Fibroblast of lung (primary cell): ENCODE results near the gene ADCY2. TPM values are rescaled to one million over a fixed set of nuclear protein-coding genes. Genes with fewer than 3 reads are reported as not detected.

ENCODE experiments used
- DNase-seq, 2 donors: peaks; one replicate each; pipeline versions ENCODE4 v3.0.0 to v3.0.0-alpha.2; 2010; ENCODE audit warnings: low read depth in 2 of 2
- H2AFZ ChIP-seq: 2 replicates; pipeline ENCODE4 v1.5.1; 2012; ENCODE audit warnings: low read length, control low read depth, inconsistent platforms
- H3K27ac ChIP-seq: 2 replicates; pipeline ENCODE4 v1.5.1; 2011; ENCODE audit warnings: low read length, control low read depth; ENCODE audit not compliant: insufficient read depth
- H3K27me3 ChIP-seq: 2 replicates; pipeline ENCODE4 v1.5.1; 2011; ENCODE audit warnings: mild to moderate bottlenecking, low read length; ENCODE audit not compliant: control insufficient read depth, insufficient read depth
- H3K36me3 ChIP-seq: 2 replicates; pipeline ENCODE4 v1.5.1; 2011; ENCODE audit warnings: low read length; ENCODE audit not compliant: control insufficient read depth, insufficient read depth
- H3K4me1 ChIP-seq: 2 replicates; pipeline ENCODE4 v1.5.1; 2011; ENCODE audit warnings: low read length; ENCODE audit not compliant: control insufficient read depth, insufficient read depth; ENCODE audit errors: extremely low read depth
- H3K4me2 ChIP-seq: 2 replicates; pipeline ENCODE4 v1.5.1; 2011; ENCODE audit warnings: low read length, control low read depth; ENCODE audit not compliant: insufficient read depth; ENCODE audit errors: extremely low read depth
- H3K4me3 ChIP-seq, 4 experiments: fragments of 200-600 bp in 1 of 4; sonication (generic) in 1 of 4; replicated peaks in 1 of 4; 2 replicates each; pipeline ENCODE4 v1.5.1; 2011 to 2016; ENCODE audit warnings: low read length in 4 of 4, low read depth in 3 of 4, mild to moderate bottlenecking in 3 of 4, control low read depth in 2 of 4, inconsistent platforms in 1 of 4, mixed read lengths in 1 of 4; ENCODE audit not compliant: insufficient read depth in 1 of 4; ENCODE audit errors: control extremely low read depth in 1 of 4
- H3K79me2 ChIP-seq: 2 replicates; pipeline ENCODE4 v1.5.1; 2012; ENCODE audit warnings: mild to moderate bottlenecking, low read length, inconsistent platforms; ENCODE audit not compliant: control insufficient read depth, insufficient read depth
- H3K9ac ChIP-seq: 2 replicates; pipeline ENCODE4 v1.5.1; 2011; ENCODE audit warnings: mild to moderate bottlenecking, low read length, control low read depth; ENCODE audit not compliant: insufficient read depth
- H3K9me3 ChIP-seq: 2 replicates; pipeline ENCODE4 v1.5.1; 2012; ENCODE audit warnings: low read depth, low read length; ENCODE audit not compliant: control insufficient read depth, insufficient read depth
- H4K20me1 ChIP-seq: 2 replicates; pipeline ENCODE4 v1.5.1; 2011; ENCODE audit warnings: low read length; ENCODE audit not compliant: control insufficient read depth, insufficient read depth; ENCODE audit errors: extremely low read depth
- EZH2 ChIP-seq: IDR thresholded peaks from 2 replicates; pipeline ENCODE4 v1.5.1; 2012; ENCODE audit warnings: low read length, control low read depth, mild to moderate bottlenecking; ENCODE audit errors: missing control alignments
- polyA plus RNA-seq, 2 donors: library from polyadenylated mRNA; depleted of rRNA in 1 of 2; stranded (reverse) in 1 of 2; unstranded in 1 of 2; fragments of >200 nt; gene quantifications; 2 replicates each; pipeline ENCODE4 v1.2.1, GENCODE V29; 2011 to 2012; ENCODE audit warnings: missing spikeins in 1 of 2
- total RNA-seq: library from RNA; depleted of rRNA; stranded (reverse); fragments of >200 nt; gene quantifications from 2 replicates; pipeline ENCODE4 v1.2.1, GENCODE V29; 2014
- TF ChIP-seq, protein P1 (sequence below), 2 donors: IDR thresholded peaks in 1 of 2; conservative IDR thresholded peaks in 1 of 2; 1 replicate in 1 of 2; 2 replicates in 1 of 2; pipeline ENCODE4 v1.5.1; 2011 to 2012; ENCODE audit warnings: low read length in 2 of 2, control low read depth in 1 of 2, inconsistent platforms in 1 of 2, low read depth in 1 of 2, mild to moderate bottlenecking in 1 of 2

The ADCY2 gene
- total and polyA plus RNA-seq, 2 donors (not counting 1 experiment from before 2014, with no cell fraction given) = under 0.01 to 0.05 TPM

DNA sequence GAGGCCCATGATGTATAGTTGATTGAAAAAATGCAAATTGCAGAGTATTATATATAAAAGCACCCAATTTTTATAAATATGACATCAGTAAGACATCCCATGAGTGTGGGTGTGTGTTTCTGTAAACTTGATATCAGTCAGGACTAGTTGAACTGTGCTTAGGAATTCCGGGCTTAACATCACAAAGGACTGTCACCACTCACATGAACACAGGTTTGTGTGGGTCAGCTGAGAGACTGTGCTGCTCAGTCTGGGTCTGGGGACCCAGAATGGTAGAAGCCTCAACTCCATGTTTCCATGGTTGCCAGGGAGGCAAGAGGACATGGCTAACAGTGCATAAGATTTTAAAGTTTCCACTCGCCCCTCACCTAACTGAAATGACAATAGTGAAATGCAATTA, 120.3 kb downstream of the ADCY2 start:
- no peaks in the 10 kb centered on the region for H3K9me3 ChIP-seq
- TF ChIP-seq, protein P1, sequence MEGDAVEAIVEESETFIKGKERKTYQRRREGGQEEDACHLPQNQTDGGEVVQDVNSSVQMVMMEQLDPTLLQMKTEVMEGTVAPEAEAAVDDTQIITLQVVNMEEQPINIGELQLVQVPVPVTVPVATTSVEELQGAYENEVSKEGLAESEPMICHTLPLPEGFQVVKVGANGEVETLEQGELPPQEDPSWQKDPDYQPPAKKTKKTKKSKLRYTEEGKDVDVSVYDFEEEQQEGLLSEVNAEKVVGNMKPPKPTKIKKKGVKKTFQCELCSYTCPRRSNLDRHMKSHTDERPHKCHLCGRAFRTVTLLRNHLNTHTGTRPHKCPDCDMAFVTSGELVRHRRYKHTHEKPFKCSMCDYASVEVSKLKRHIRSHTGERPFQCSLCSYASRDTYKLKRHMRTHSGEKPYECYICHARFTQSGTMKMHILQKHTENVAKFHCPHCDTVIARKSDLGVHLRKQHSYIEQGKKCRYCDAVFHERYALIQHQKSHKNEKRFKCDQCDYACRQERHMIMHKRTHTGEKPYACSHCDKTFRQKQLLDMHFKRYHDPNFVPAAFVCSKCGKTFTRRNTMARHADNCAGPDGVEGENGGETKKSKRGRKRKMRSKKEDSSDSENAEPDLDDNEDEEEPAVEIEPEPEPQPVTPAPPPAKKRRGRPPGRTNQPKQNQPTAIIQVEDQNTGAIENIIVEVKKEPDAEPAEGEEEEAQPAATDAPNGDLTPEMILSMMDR (conservative IDR thresholded peaks at IDR 0.05 in 1 of 2, IDR thresholded peaks at IDR 0.05 in 1 of 2; ENCODE audit: low read depth in 1 of 2, low read length in 2 of 2) = no peak
- no peak for TF ChIP-seq EZH2
- no peaks in the 10 kb centered on the region for H3K79me2 ChIP-seq
- no peak overlapping the region for H3K4me2 ChIP-seq
- DNase-seq = no peak
- H2AFZ ChIP-seq = no peak overlapping the region
- H3K27me3 ChIP-seq = no peaks in the 10 kb centered on the region
- H3K9ac ChIP-seq = no peak overlapping the region
- no peak overlapping the region for H3K27ac ChIP-seq
- no peak overlapping the region for H3K4me3 ChIP-seq
- no peaks in the 10 kb centered on the region for H4K20me1 ChIP-seq
- no peaks in the 10 kb centered on the region for H3K4me1 ChIP-seq
- no peaks in the 10 kb centered on the region for H3K36me3 ChIP-seq

DNA sequence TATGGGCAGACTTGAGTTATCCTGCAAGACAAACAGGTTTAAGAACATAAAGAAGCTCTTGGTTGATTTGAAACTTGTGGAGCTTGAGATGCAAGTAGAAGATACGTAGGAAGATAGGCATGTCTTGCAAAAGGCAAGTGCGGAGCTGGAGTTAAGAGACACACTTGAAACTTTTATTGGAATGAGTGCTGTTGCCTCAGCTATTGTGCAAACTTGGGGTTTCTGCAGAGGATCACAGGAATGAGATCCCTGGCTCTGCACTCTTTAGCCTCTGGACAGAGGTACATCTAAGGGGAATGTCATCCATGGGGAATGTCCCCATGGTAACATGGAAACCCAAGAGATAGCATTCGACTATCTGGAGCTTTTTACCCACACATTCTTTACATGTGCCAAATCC, 121.1 kb downstream of the ADCY2 start:
- Histone ChIP-seq H3K36me3 (no peaks in the 10 kb centered on the region), H4K20me1 (no peaks in the 10 kb centered on the region), H3K27me3 (no peaks in the 10 kb centered on the region), H2AFZ (no peak overlapping the region), H3K9me3 (no peaks in the 10 kb centered on the region), H3K9ac (no peak overlapping the region), H3K27ac (no peak overlapping the region), H3K4me1 (no peaks in the 10 kb centered on the region), H3K4me3 (no peak overlapping the region), H3K79me2 (no peaks in the 10 kb centered on the region), H3K4me2 (no peak overlapping the region)
- no peak for DNase-seq
- TF ChIP-seq EZH2 = no peak
- TF ChIP-seq, protein P1 (conservative IDR thresholded peaks at IDR 0.05 in 1 of 2, IDR thresholded peaks at IDR 0.05 in 1 of 2; ENCODE audit: low read depth in 1 of 2, low read length in 2 of 2) = no peak

DNA sequence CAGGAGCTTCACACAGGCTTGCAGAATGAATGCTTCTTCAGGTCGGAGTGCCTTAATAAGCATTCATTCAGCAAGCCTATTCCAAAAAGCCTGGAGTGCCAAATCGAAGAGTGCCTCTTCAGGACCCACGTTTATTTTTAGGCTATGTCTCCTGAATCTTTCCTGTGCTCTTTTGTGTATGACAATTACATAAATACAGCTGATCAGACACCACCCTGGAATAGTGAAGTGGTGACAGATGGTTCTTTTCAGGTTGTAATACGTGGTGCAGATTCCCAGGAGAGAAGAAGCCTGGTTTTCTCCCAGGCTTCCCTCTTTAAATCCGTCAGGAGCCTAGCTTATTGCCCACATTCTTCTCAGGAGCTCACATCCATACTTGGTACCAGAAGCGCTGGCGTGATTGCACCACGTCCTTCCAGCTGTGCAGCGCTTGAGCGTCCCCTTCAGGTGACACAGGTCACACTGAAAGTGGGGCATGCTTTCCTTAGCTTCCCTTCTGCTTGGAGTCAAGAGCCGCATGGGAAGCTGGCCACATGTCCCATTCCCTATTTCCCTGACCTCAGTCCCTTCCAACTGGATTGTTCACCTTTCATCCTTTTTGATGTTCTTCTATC, 123.1 kb downstream of the ADCY2 start:
- Histone ChIP-seq H3K4me2 (no peak overlapping the region), H3K4me3 (no peak overlapping the region), H3K27ac (no peak overlapping the region), H3K9ac (no peak overlapping the region), H3K79me2 (no peaks in the 10 kb centered on the region), H3K4me1 (no peaks in the 10 kb centered on the region), H3K9me3 (no peaks in the 10 kb centered on the region), H3K27me3 (no peaks in the 10 kb centered on the region), H4K20me1 (no peaks in the 10 kb centered on the region), H2AFZ (no peak overlapping the region), H3K36me3 (no peaks in the 10 kb centered on the region)
- TF ChIP-seq, protein P1 (conservative IDR thresholded peaks at IDR 0.05 in 1 of 2, IDR thresholded peaks at IDR 0.05 in 1 of 2; ENCODE audit: low read depth in 1 of 2, low read length in 2 of 2) = no peak
- TF ChIP-seq EZH2 = no peak
- no peak for DNase-seq
